Right lobe of liver (tissue), 4 donors: ENCODE measurements around the gene SNX14.
"Not testable (repeated sequence)": the region's sequence is repeated elsewhere in the genome, so short reads cannot be mapped to it uniquely, and the experiment has no call there.

Experiments
- POLR2A ChIP-seq: fragments of 450-650 bp; IDR thresholded peaks from one replicate; pipeline ENCODE4 v1.6.1; 2017; ENCODE audit warnings: antibody characterized with exemption, mild to moderate bottlenecking
- TF ChIP-seq, protein P1 (sequence below), 4 donors: fragments of 200-600 bp in 3 of 4; fragments of 450-650 bp in 1 of 4; IDR thresholded peaks; one replicate each; pipeline versions ENCODE4 v1.5.1 to v1.8.0; 2016 to 2022; ENCODE audit warnings: antibody characterized with exemption in 4 of 4, mild to moderate bottlenecking in 2 of 4
- donor health status: DM: no; HTN: no; CAD: no.
- donor health status: DM: no; HTN: no; CAD: no.
- donor health status: DM: no; HTN: yes; CAD: no.

DNA sequence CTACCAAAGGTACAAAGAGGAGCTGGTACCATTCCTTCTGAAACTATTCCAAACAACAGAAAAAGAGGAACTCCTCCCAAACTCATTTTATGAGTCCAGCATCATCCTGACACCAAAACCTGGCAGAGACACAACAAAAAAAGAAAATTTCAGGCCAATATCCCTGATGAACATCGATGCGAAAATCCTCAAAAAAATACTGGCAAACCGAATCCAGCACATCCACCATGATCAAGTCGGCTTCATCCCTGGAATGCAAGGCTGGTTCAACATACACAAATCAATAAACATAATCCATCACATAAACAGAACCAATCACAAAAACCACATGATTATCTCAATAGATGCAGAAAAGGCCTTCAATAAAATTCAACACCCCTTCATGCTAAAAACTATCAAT lies 10.8 kb downstream of the SNX14 start:
- TF ChIP-seq, protein P1, sequence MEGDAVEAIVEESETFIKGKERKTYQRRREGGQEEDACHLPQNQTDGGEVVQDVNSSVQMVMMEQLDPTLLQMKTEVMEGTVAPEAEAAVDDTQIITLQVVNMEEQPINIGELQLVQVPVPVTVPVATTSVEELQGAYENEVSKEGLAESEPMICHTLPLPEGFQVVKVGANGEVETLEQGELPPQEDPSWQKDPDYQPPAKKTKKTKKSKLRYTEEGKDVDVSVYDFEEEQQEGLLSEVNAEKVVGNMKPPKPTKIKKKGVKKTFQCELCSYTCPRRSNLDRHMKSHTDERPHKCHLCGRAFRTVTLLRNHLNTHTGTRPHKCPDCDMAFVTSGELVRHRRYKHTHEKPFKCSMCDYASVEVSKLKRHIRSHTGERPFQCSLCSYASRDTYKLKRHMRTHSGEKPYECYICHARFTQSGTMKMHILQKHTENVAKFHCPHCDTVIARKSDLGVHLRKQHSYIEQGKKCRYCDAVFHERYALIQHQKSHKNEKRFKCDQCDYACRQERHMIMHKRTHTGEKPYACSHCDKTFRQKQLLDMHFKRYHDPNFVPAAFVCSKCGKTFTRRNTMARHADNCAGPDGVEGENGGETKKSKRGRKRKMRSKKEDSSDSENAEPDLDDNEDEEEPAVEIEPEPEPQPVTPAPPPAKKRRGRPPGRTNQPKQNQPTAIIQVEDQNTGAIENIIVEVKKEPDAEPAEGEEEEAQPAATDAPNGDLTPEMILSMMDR (IDR thresholded peaks at IDR 0.05) = not testable (repeated sequence)
- TF ChIP-seq POLR2A = not testable (repeated sequence)
